ENCODE results near the gene MLLT6. TPM values are rescaled to one million over a fixed set of nuclear protein-coding genes. Genes with fewer than 3 reads are reported as not detected.

The MLLT6 gene
- total RNA-seq, 1 experiment from 2014 or later: 12.4 TPM

DNA sequence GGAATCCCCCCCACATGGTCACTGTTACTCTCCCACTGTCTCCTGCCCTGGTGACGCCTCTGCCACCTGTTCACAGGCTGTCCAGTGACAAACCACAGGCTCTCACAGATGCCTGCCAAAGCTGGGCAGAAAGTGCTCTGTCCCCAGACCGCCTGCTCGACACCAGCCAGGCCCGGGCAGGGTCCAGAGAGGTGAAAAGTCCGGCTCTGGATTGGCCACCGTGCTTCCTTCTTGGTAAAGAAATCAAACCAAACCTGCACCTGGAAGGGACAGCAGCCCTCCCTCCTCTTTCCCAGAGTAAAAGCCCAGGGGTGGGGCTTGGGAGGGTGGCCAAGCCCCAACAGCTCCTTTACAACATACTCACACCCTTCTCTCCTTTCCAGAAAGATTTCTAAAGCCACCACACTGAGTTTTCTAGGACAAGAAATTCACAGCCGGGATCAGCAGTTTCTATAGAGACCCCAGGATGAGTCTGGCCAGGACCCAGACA lies 36.9 kb downstream of the MLLT6 start:
- no peak for DNase-seq (ENCODE audit: low read depth)

DNA sequence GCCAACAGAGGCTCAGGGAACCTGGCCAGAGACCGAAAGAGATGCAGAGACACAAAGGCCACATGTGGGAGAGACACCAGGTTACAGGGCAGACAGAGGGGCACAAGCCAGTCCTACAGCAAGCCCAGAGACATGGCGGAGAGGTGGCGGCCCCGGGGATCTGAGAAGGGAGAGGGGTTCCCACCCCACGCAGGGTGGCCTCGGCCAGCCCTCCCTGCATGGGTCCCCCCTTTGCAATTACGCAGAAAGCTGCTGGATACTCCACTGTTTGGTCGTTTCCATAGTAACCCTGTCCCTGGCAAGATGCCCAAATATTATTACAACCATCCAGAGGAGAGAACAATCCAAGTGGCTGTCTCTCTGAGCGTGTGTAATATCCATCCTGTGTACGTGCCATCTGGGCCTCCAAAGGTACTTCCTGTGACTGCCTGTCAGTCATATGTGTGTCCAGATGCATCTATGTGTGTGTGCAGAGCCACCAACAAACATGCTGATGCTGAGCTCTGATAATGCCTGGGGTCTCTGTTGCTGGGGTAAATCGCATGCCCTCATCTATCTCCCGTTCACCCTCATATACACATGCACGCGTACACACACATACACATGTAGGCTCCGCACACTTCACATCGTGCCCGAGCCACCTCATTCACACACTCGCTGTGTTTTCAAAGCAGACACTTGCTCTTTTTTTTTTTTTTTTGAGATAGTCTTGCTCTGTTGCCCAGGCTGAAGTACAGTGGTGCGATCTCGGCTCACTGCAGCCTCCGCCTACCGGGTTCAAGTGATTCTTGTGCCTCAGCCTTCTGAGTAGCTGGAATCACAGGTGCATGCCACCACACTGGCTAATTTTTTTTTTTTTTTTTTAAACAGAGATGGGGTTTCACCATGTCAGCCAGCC lies 37.6 kb downstream of the MLLT6 start:
- DNase-seq (ENCODE audit: low read depth): peak; percentile 54

- no peak for DNase-seq (ENCODE audit: low read depth)
These were observed 38.6 kb downstream of the MLLT6 start for GRCh38 chr17:38743556-38744171.

- DNase-seq (ENCODE audit: low read depth): no peak
These were observed 40.5 kb downstream of the MLLT6 start for GRCh38 chr17:38745545-38745944.

DNA sequence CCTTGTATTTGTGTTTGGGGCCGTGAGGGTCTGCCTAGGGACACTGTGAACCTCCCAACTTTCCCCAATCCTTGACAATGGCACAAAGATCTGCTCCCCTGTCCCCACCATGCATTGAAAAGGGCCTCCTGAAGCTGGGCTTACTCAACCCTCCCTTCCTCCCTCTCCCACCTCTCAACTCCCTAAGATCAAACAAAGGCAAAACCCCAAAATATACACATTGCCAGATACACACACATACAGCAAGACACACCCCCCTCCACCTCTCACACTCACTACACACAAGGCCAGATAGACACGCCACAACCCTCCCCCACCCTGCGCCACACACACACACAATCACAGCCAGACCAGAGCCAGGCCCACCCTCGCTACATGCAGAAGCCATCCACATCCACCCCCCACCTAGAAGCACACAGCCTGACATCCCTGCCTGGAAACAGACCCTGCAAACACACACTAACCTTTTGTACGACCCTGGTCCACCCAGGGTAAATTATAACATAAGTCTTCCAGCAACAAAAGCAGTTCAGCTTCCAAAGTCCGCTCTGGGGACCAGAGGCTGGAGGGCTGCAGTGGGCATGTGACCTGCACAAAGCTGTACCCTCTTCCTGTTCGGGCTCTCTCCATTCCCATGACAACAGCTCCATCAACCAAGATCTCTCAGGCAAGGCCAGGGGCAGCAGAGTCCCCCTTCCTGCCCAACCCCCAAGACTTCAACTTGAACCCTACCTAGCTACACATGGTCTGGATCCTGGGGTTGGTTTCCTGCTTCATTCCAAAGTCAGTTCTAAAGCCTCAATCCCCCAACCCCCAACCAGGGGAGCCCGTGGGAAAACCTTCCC lies 41.2 kb downstream of the MLLT6 start:
- DNase-seq (ENCODE audit: low read depth): no peak

DNA sequence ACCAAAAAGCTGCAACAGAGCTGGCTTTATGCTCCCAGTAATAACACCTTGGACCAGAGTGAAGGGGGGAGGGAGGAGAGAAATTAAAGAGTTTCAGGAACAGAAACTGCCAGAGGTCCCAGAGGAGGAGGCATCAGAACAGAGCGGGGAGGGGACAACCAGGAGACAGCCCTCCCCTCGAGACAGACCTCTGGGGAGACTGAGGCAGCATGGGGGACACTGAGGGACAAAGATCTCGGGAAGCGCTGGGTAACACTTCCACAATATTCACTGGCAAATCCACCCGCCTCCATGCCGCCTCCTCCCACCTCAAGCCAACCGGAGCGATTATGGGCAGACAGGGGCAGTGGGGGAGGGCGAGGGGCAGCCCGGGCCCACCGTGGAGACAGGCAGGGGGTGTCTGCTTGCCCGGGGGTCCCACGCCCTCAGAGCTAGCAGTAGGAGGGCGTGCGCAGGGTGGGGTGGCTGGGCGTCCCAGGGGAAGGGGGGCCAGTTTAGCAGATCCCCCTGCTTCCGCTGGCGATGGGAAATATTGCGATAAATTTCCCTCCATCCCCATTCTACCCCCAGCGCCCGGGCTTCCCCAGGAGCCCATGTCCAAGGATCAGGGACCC lies 41.9 kb downstream of the MLLT6 start:
- DNase-seq (ENCODE audit: low read depth): no peak

DNA sequence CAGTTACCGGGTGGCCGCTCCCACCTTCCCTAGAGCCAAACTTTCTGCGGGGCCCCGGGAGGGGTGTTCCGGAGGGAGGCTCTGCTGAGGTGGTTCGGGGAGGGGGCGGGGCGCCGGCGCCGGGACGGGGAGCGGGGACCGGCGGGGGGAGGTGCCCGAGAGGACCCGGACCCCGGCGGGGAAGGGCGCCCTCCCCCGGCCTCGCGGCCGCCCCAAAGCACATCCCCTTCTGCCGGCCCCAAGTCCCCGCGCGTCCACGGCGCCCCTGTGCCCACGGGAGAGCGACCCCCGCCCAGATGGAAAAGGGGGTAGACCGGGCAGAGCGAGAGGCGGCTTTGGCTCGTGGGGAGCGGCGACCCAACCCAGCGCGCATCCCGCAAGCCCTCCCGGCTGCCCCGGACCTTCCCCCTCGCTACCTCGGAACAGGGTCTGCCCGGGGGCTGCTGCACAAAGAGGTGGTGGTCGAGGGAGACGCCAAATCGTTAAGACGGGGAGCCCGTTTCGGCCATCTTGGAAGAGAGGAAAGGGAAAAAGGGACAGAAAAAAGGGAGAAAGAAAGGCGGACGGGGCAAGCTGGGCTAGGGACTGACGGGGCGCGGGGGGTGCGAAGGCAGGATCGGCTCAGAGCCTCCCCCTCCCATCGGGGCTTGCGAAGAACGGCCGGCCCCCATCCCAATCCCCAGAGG lies 42.5 kb downstream of the MLLT6 start:
- DNase-seq (ENCODE audit: low read depth): peak; percentile 39

DNA sequence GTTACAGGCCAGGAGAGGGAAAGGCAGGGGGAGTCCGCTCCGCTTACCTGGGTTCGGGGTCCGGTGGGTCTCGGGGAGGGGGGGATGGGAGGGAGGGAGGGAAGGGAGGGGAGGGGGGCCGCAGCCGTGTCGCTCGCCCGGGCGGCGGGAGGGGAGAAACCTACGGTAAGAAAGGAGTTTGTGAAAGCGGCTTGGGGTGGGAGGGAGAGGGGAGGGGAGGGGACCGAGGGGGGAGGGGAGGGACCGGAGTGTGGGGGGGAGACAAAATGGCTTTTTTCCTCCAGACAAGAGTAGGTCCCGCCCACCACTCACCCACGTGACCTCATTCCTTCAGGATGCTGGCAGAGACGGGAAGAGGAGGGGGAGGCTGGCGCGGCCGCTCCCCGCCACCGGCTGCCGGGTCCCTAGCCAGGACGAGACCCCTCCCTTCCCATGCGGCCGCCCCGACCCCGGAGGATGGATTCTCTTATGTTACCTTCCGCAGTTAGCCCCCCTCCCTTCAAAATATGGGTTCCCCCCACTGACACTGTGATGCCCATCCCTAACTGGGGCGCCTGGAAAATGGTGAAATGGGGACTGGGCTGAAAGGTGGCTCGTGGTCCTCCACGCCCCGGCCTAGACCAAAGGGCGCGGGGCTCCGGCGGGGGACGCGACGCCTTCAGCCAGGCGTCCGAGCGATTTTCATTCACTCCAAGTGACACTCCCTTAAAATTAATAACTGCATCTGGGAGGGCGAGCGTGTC lies 43.2 kb downstream of the MLLT6 start, which contains the start of gene PCGF2:
PCGF2 (minus strand) TSS at position 188 of the 743 bp plus-strand sequence. CDS start 7,934 bp downstream, outside the sequence.
- peak; percentile 94 for DNase-seq (ENCODE audit: low read depth)

- no peak for DNase-seq (ENCODE audit: low read depth)
These were observed 43.8 kb downstream of the MLLT6 start for GRCh38 chr17:38748892-38749222.

DNA sequence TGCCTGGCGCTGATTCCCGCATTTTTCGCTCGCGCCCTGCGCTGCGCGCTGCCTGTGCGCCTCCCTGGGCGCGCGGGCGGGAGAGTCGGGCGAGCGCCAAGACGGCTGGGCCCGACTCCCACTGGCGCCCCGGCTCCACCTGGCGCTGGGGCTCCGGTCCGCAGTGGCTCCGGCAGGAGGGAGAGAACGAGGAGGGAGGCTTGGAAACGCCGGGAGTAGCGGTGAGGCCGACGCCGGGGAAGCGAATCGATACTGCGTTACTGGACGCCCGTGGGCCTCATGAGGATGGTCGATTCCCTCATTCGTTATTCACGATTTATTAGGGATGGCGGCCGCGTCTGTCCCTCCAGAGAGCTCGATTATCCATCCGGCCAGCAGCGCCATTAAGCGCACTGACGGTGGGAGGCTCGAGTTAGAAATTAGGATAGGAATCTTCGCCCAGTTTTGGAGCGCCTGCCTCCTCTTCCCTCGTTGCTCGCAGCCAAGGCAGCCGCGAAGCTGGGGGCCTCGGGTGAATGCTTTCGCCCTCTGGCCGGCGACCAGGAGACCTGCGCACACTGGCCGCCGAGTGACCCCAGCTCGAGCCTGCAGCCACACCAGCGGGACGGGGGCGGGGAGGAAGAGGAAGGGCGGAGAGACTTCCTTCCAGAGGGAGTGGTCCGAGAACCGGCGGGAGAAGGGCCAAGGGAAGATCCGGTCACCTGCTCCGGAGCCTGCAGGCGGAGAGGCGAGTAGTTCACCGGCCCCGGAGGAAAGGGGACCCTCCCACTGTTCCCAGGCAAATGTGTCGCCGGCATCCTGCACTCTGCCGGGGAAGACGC lies 44.4 kb downstream of the MLLT6 start:
- DNase-seq (ENCODE audit: low read depth): peak; percentile 85

DNA sequence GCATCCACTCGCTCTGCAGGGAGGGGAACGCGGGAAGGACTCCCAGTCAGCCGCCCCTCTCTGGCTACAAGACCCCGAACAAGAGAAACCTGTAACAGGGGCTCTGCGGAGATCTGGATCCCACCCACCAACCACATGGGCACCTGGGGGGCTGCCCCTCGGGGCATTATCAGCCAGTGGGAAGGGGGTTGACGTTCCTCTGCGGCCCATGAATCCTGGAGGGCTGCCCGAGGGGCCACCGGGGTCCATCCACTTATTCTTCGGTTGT lies 44.9 kb downstream of the MLLT6 start:
- no peak for DNase-seq (ENCODE audit: low read depth)

GRCh38 chr17:38750312-38751121 lies 45.4 kb downstream of the MLLT6 start:
- no peak for DNase-seq (ENCODE audit: low read depth)

GRCh38 chr17:38751144-38751807 lies 46.2 kb downstream of the MLLT6 start:
- DNase-seq (ENCODE audit: low read depth): peak; percentile 44

DNA sequence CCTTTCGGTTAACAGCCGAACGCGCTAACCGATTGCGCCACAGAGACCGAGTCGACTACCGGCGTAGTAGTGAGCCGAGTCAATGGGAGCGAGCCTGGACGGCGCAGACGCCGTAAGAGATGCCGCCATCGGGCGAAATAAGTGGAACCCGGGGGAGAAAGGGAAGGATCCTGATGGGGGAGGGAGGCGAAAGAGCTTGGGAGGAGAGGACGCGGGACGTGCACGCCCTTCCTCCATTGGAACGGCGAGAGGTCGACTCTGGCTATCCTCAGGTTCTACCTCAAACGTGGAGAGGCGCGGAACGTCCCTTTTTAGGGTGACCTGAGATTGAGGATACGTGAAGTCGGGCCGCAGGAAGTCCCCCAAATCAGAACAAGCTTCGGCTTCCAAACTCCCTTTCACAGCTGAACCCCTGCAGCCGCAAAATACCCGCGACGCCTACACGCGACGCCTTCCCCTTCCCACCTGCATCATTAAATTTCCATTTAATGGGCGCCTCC lies 46.8 kb downstream of the MLLT6 start:
- peak; percentile 86 for DNase-seq (ENCODE audit: low read depth)

- DNase-seq (ENCODE audit: low read depth): peak; percentile 99
These were observed 47.4 kb downstream of the MLLT6 start, which contains the start of gene PSMB3 for GRCh38 chr17:38752308-38753070. TSS of gene PSMB3 (plus strand) at chr17:38752741. CDS start at chr17:38752827, 86 bp downstream.

GRCh38 chr17:38753071-38753506 lies 48.0 kb downstream of the MLLT6 start:
- DNase-seq (ENCODE audit: low read depth): no peak

GRCh38 chr17:38761612-38762011 lies 56.5 kb downstream of the MLLT6 start:
- peak; percentile 39 for DNase-seq (ENCODE audit: low read depth)
